Pons (tissue), 1 donor: ENCODE results near the gene SLC39A11.
A peak's percentile ranks its signal among the peaks of the same experiment; 100 is the strongest.
"Not testable (repeated sequence)": the region's sequence is repeated elsewhere in the genome, so short reads cannot be mapped to it uniquely, and the experiment has no call there.

Experiments used
- DNase-seq: peaks from one replicate; pipeline ENCODE4 v3.0.0-alpha.2; 2016; ENCODE audit warnings: low spot score

The SLC39A11 gene

GRCh38 chr17:73092523-73093135, at the start of gene SLC39A11:
Gene SLC39A11, minus strand, starts transcription at chr17:73092688. Its CDS starts 3,924 bp downstream, at chr17:73088764.
- peak; percentile 96 for DNase-seq

- no peak for DNase-seq
Observed at GRCh38 chr17:73141411-73141810, 48.9 kb upstream of the SLC39A11 start.

GRCh38 chr17:73140566-73140965, 48.1 kb upstream of the SLC39A11 start:
- DNase-seq: no peak

GRCh38 chr17:73139296-73139695, 46.8 kb upstream of the SLC39A11 start:
- DNase-seq: no peak

- no peak for DNase-seq
Observed at GRCh38 chr17:73138541-73139138, 46.2 kb upstream of the SLC39A11 start.

- DNase-seq: no peak
Observed at GRCh38 chr17:73137376-73137775, 44.9 kb upstream of the SLC39A11 start.

GRCh38 chr17:73135766-73136165, 43.3 kb upstream of the SLC39A11 start:
- DNase-seq: no peak

- DNase-seq: no peak
Observed at GRCh38 chr17:73133911-73134649, 41.6 kb upstream of the SLC39A11 start.

- DNase-seq: no peak
Observed at GRCh38 chr17:73132085-73132492, 39.6 kb upstream of the SLC39A11 start.

GRCh38 chr17:73131439-73131838, 39.0 kb upstream of the SLC39A11 start:
- not testable (repeated sequence) for DNase-seq

GRCh38 chr17:73130977-73131376, 38.5 kb upstream of the SLC39A11 start:
- no peak for DNase-seq

GRCh38 chr17:73128496-73128895, 36.0 kb upstream of the SLC39A11 start:
- no peak for DNase-seq

GRCh38 chr17:73126716-73127473, 34.4 kb upstream of the SLC39A11 start:
- no peak for DNase-seq

GRCh38 chr17:73123606-73124320, 31.3 kb upstream of the SLC39A11 start:
- DNase-seq: no peak

GRCh38 chr17:73122953-73123605, 30.6 kb upstream of the SLC39A11 start:
- DNase-seq: no peak

GRCh38 chr17:73121506-73121905, 29.0 kb upstream of the SLC39A11 start:
- no peak for DNase-seq

- DNase-seq: no peak
Observed at GRCh38 chr17:73119631-73120030, 27.1 kb upstream of the SLC39A11 start.

- DNase-seq: no peak
Observed at GRCh38 chr17:73118951-73119391, 26.5 kb upstream of the SLC39A11 start.

- DNase-seq: no peak
Observed at GRCh38 chr17:73118139-73118538, 25.7 kb upstream of the SLC39A11 start.

- no peak for DNase-seq
Observed at GRCh38 chr17:73112246-73112645, 19.8 kb upstream of the SLC39A11 start.

GRCh38 chr17:73111386-73111785, 18.9 kb upstream of the SLC39A11 start:
- DNase-seq: no peak
